Measurements from ENCODE around the gene SCNM1.

DNA sequence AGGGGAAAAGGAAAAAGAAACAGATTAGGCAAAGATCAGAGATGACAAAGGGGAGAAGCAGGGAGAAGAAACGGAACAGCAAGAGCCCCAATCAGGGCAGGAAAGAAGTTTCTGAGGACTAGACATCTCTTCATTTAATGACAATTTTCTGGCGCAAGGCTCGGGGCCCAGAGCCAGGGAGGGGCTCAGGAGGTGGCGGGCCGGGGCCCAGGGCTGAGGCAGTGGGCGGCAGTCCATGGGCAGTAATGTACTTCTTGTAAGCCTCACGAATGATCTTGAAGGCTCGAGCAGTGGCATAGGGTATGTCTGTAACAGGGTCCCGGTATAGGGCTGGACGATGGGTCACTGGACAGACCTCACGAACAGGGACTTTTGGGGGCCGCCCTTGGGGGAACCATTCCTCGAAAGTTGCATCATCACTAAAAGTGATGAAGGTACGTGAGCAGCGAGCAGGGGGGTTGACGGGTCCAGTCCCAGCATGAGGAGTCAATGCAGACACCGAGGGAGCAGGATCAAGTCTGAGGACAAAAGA is 10.6 kb downstream of the SCNM1 start:
- TF ChIP-seq, protein P1, sequence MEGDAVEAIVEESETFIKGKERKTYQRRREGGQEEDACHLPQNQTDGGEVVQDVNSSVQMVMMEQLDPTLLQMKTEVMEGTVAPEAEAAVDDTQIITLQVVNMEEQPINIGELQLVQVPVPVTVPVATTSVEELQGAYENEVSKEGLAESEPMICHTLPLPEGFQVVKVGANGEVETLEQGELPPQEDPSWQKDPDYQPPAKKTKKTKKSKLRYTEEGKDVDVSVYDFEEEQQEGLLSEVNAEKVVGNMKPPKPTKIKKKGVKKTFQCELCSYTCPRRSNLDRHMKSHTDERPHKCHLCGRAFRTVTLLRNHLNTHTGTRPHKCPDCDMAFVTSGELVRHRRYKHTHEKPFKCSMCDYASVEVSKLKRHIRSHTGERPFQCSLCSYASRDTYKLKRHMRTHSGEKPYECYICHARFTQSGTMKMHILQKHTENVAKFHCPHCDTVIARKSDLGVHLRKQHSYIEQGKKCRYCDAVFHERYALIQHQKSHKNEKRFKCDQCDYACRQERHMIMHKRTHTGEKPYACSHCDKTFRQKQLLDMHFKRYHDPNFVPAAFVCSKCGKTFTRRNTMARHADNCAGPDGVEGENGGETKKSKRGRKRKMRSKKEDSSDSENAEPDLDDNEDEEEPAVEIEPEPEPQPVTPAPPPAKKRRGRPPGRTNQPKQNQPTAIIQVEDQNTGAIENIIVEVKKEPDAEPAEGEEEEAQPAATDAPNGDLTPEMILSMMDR (IDR thresholded peaks at IDR 0.05) = no peak
- TF ChIP-seq POLR2A (IDR thresholded peaks at IDR 0.05) = no peak

Data from body of pancreas (tissue), 4 donors.